ENCODE results near the gene DISC1.
A peak's percentile ranks its signal among the peaks of the same experiment; 100 is the strongest.
"Not testable (repeated sequence)": the region's sequence is repeated elsewhere in the genome, so short reads cannot be mapped to it uniquely, and the experiment has no call there.

The DISC1 gene

DNA sequence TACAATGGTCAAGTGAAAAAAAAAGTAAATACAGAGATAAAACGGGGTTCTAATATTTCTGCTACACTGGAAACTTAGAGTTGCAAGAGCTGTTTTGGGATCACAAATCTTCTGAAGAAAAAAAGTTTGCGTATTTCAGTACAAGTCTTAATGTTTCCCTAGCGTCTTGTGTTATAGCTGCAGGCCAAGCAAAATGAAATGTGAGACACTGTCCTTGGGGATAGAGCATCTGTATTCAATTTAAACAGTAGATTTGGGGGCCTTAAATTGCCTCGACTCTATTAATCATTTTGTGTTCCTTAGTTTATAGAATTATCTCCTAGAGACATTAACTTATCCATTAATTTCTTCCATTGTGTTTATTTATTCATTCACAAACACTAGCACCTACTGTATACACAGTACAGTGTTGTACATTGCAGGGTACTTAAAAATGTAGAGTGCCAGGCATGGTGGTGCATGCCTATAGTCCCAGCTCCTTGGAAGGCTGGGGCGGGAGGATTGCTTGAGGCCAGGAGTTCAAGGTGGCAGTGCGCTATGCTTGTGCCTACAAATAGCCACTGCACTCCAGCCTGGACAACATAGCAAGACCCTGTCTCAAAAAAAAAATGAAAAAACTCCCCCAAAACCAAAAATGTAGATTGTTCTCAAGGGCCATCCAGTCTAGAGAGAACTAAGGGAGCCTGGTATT lies 7.9 kb downstream of the DISC1 start:
- FAIRE-seq = no peak

DNA sequence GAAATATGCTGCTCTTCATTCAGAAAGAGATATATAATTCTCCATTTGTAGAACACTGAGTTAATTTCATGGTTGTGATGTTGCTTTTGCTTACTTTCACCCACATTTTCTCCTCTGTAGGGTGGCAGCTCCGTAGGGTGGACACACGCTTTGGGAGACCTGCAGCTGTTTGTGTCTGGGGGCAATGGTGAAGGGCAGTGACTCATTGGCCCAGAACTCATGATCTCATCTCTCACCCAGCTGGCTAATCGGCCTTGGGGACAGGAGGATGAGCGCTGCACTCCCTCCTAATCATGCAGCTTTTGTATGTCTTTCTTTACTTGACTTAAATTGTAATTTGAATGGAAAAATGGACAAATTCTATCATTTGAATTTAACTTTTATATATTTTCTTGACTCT lies 9.6 kb downstream of the DISC1 start:
- TF ChIP-seq POLR2A (IDR thresholded peaks at IDR 0.05; ENCODE audit: low read depth, low read length) = no peak
- peak; percentile 69 for FAIRE-seq
- peak; percentile 84 for DNase-seq (ENCODE audit: insufficient read length, low spot score)

More for the DNA sequence above, 7.9 kb downstream of the DISC1 start:
- no peak for TF ChIP-seq POLR2A (IDR thresholded peaks at IDR 0.05; ENCODE audit: low read depth, low read length)
- no peak for DNase-seq (ENCODE audit: insufficient read length, low spot score)

DNA sequence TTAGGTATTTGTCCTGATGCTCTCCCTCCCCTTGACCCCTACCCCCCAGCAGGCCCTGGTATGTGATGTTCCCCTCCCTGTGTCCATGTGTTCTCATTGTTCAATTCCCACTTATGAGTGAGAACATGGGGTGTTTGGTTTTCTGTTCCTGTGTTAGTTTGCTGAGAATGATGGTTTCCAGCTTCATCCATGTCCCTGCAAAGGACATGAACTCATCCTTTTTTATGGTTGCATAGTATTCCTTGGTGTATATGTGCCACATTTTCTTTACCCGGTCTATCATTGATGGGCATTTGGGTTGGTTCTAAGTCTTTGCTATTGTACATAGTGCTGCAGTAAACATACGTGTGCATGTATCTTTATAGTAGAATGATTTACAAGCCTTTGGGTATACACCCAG lies 10.3 kb downstream of the DISC1 start:
- not testable (repeated sequence) for FAIRE-seq; DNase-seq (ENCODE audit: insufficient read length, low spot score)

DNA sequence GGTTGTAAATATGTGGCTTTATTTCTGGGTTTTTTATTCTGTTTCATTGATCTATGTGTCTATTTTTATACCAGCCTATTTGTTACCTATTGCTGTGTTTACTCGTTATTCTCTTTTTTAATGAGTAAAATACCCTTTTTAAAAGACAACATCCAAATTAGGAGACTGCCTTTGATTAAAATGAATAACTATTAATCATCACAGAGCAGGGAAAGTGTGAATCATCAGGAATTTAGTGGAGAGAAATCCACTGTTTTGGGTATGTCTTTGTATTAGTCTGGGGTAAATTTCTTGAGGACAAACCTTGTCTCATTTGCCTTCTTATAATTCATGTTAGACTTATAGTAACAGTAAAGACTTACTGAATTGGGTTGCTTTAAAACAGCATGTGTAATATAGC lies 12.1 kb downstream of the DISC1 start:
- FAIRE-seq = no peak
- DNase-seq (ENCODE audit: insufficient read length, low spot score) = no peak
- TF ChIP-seq POLR2A (IDR thresholded peaks at IDR 0.05; ENCODE audit: low read depth, low read length) = no peak

- TF ChIP-seq POLR2A (IDR thresholded peaks at IDR 0.05; ENCODE audit: low read depth, low read length) = no peak
- no peak for FAIRE-seq
- no peak for DNase-seq (ENCODE audit: insufficient read length, low spot score)
Measured at GRCh38 chr1:231639819-231640218, 13.2 kb downstream of the DISC1 start.

DNA sequence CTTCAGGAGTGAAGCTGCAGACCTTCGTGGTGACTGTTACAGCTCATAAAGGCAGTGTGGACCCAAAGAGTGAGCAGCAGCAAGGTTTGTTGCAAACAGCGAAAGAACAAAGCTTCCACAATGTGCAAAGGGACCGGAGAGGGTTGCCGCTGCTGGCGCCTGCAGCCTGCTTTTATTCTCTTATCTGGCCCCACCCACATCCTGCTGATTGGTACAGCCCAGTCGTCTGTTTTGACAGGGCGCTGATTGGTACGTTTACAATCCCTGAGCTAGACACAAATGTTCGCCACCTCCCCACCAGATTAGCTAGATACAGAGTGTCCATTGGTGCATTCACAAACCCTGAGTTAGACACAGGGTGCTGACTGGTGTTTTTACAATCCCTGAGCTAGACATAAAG lies 14.9 kb downstream of the DISC1 start:
- DNase-seq (ENCODE audit: insufficient read length, low spot score); FAIRE-seq: not testable (repeated sequence)

GRCh38 chr1:231642061-231642460 lies 15.5 kb downstream of the DISC1 start:
- not testable (repeated sequence) for DNase-seq (ENCODE audit: insufficient read length, low spot score); FAIRE-seq

DNA sequence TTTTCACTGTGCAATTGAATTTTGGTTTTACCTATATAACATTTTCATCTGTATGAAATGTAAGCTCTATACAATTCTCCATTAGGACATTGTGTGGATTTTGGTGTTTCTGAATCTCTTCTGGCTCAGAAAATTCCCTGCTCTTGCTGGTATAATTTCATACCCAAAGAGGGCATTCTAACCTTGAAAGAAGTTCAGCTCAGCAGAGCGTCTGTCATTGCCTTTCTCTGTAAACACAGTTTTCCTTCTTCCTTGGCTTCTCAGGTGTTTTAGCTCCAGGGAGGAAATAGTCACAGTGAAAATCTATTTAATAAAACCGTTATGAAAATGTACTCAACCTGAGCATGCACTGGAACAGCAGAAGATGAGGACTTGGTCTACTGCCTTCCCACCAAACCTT lies 16.0 kb downstream of the DISC1 start:
- no peak for TF ChIP-seq POLR2A (IDR thresholded peaks at IDR 0.05; ENCODE audit: low read depth, low read length)
- FAIRE-seq (no peak), DNase-seq (ENCODE audit: insufficient read length, low spot score) (no peak)

- DNase-seq (ENCODE audit: insufficient read length, low spot score) = no peak
- no peak for FAIRE-seq
- TF ChIP-seq POLR2A (IDR thresholded peaks at IDR 0.05; ENCODE audit: low read depth, low read length) = no peak
Measured at GRCh38 chr1:231643071-231643934, 16.7 kb downstream of the DISC1 start.

DNA sequence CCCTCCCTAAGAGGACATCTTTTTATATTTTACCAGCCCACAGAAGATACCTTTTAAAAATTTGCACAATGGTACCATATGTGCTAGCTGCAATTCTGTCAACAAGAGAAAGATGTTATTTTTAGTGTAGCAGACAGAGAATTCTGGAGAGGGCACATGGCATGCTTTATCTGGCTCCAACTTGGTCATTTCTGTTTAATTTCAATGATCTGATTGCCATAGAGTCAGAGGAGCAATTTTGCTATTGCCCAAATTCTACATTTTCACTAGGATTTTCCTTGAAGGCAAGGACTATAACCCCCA lies 17.3 kb downstream of the DISC1 start:
- TF ChIP-seq POLR2A (IDR thresholded peaks at IDR 0.05; ENCODE audit: low read depth, low read length) = no peak
- no peak for DNase-seq (ENCODE audit: insufficient read length, low spot score)
- no peak for FAIRE-seq

- not testable (repeated sequence) for FAIRE-seq; DNase-seq (ENCODE audit: insufficient read length, low spot score)
Measured at GRCh38 chr1:231645634-231646033, 19.0 kb downstream of the DISC1 start.

GRCh38 chr1:231646165-231646564 lies 19.6 kb downstream of the DISC1 start:
- not testable (repeated sequence) for FAIRE-seq; DNase-seq (ENCODE audit: insufficient read length, low spot score)

DNA sequence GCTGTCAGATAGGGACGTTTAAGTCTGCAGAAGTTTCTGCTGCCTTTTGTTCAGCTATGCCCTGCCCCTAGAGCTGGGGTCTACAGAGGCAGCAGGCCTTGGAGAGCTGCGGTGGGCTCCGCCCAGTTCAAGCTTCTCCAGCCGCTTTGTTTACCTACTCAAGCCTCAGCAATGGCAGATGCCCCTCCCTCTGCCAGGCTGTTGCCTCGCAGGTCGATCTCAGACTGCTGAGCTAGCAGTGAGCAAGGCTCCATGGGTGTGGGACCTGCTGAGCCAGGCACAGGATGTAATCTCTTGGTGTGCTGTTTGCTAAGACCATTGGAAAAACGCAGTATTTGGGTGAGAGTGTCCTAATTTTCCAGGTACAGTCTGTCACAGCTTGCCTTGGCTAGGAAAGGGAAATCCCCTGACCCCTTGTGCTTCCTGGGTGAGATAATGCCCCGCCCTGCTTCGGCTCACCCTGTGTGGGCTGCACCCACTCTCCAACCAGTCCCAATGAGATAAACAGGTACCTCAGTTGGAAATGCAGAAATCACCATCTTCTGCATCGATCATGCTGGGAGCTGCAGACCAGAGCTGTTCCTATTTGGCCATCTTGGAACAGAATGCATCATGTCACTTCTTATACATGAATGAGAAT lies 25.2 kb downstream of the DISC1 start:
- not testable (repeated sequence) for FAIRE-seq; DNase-seq (ENCODE audit: insufficient read length, low spot score)

- TF ChIP-seq POLR2A (IDR thresholded peaks at IDR 0.05; ENCODE audit: low read depth, low read length) = no peak
- FAIRE-seq = no peak
- no peak for DNase-seq (ENCODE audit: insufficient read length, low spot score)
Measured at GRCh38 chr1:231653632-231654031, 27.0 kb downstream of the DISC1 start.

DNA sequence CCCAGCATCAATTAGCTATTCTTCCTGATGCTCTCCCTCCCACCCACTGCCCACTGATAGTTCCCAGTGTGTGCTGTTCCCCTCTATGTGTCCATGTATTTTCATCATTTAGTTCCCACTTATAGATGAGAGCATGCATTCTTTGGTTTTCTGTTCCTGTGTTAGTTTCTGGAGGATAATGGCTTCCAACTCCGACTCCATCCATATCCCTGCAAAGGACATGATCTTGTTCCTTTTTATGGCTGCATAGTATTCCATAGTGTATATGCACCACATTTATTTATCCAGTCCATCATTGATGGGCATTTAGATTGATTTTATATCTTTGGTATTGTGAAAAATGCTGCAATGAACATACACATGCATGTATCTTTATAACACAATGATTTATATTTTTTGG lies 30.2 kb downstream of the DISC1 start:
- FAIRE-seq = no peak
- TF ChIP-seq POLR2A (IDR thresholded peaks at IDR 0.05; ENCODE audit: low read depth, low read length) = no peak
- no peak for DNase-seq (ENCODE audit: insufficient read length, low spot score)

DNA sequence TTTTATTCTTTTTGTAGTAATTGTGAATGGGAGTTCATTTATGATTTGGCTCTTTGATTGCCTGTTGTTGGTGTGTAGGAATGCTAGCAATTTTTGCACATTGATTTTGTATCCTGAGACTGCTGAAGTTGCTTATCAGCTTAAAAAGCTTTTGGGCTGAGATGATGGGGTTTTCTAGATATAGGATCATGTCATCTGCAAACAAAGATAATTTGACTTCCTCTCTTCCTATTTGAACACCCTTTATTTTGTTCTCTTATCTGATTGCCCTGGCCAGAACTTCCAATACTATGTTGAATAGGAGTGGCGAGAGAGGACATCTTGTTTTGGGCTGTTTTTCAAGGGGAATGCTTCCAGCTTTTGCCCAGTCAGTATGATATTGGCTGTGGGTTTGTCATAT lies 31.6 kb downstream of the DISC1 start:
- FAIRE-seq; DNase-seq (ENCODE audit: insufficient read length, low spot score): not testable (repeated sequence)
